GM19240 (cell line): ENCODE measurements around the gene PPP3R1.

Source experiments
- DNase-seq: peaks from one replicate; pipeline ENCODE4 v3.0.0; 2011; ENCODE audit warnings: low spot score; ENCODE audit not compliant: insufficient read length

Gene PPP3R1, protein sequence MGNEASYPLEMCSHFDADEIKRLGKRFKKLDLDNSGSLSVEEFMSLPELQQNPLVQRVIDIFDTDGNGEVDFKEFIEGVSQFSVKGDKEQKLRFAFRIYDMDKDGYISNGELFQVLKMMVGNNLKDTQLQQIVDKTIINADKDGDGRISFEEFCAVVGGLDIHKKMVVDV

GRCh38 chr2:68252400-68253218 lies at the start of gene PPP3R1:
PPP3R1 (minus strand) TSS chr2:68252532; CDS start chr2:68252127, 405 bp downstream.
- peak; percentile 69 for DNase-seq

DNA sequence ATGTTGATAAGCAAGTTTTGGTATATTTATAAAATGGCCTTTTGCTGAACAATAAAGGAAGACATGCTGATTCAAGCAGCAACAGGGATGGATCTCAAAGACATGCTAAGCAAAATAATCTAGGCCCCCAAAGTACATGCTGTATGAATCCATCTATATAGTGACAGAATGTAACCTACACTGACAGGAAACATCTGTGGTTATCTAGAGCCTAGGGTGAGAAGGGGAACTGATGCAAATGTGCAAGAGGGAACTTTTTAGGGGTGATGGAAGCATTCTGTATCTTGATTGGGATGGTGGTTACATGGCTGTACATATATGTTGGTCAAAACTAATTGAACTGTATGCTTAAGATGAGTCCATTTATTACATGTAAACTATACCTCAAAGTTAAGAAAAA lies 43.2 kb upstream of the PPP3R1 start:
- no peak for DNase-seq

DNA sequence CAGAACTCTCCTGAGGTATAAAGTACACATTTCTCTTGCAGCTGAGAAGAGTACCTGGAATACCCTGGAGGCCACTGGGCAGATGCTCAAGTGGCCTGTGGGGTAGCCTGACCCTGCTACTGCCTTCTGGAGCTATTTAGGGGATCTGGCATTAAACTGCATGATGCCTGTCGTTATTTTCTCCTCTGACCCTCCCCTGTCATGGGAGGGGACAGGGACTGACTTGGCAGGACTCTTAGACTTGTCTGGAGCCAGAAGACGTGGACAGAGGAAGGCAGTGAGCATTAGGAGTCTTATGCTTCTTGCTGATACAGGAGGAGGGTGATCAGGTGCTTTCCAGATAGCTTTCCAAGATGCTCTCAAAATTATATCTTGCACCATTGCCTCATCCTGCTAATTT lies 42.6 kb upstream of the PPP3R1 start:
- no peak for DNase-seq

- DNase-seq, result no peak
These were observed 41.9 kb upstream of the PPP3R1 start for GRCh38 chr2:68294187-68294586.

GRCh38 chr2:68293755-68294154 lies 41.4 kb upstream of the PPP3R1 start:
- no peak for DNase-seq

- DNase-seq, result no peak
These were observed 40.7 kb upstream of the PPP3R1 start for GRCh38 chr2:68293024-68293423.

GRCh38 chr2:68292108-68292710 lies 39.9 kb upstream of the PPP3R1 start:
- peak; percentile 11 for DNase-seq

- no peak for DNase-seq
These were observed 39.0 kb upstream of the PPP3R1 start for GRCh38 chr2:68291314-68291713.

DNA sequence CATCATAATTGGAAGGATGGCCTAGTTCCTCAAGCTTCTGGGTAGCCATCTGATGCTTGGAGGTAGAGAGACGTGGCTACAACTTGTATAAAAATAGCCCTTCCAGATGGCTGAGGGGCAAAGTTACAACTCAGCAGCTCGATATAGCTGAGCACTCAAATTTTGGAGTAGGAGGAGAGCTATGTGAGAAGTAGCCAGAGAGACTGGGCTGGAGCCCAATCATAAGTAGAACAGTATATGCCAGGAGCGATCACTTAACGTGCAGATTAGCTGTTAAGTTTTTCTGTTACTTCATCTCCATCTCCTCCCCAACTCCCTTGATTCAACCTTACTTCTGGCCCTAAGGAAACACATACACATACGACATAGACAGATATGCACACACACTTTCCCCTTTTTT lies 38.6 kb upstream of the PPP3R1 start:
- DNase-seq, result no peak

GRCh38 chr2:68287580-68288441 lies 35.5 kb upstream of the PPP3R1 start:
- DNase-seq, result no peak

DNA sequence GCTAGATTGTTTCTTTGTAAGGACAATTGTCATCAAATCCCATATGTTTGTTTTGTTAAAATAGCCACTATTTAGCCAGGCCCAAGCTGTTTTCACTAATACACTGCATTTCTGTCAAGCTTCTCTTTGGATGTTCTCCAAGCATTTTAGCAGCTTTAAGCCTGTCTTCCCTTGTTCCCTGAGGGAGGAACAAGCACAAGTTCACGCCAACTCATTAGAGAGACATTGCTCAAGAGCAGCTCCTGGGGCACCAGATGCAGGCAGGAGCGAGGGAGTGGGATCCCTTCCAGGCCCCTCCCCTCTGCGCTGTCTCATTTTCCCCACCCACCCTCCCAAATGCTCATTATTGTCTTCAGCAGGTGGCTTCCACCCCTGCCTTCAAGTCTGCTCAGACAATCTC lies 32.6 kb upstream of the PPP3R1 start:
- no peak for DNase-seq

- DNase-seq, result no peak
These were observed 31.1 kb upstream of the PPP3R1 start for GRCh38 chr2:68283419-68283812.

DNA sequence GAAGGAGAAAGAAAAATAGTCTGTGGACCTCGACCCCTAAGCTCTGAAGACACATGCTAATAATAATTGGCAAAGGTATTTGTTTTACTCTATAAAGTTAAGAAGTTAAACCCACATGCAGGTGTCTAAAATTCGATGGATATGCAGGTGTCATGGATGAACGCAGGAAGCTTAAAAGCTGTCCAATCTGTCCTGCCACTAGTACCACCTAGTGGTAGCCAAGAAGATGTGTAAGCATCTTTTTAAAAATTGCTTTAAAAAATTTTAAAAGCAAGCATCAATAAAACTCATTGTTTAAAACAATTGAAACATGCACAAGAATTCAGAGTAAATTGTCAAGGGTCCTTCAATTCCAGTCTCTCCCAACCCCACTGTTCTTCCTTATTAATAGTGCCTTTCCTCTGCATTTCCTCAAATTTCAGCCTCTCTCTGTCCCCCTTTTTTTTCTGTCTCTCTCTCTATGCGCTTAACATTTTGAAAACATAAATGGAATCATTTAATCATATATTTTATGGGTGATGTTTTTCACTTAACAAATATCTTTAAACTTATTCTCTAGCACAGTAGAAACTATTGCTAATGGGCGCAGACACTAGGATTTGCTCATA lies 30.6 kb upstream of the PPP3R1 start:
- DNase-seq, result peak; percentile 34

- no peak for DNase-seq
These were observed 28.5 kb upstream of the PPP3R1 start for GRCh38 chr2:68280796-68281195.

GRCh38 chr2:68280348-68280747 lies 28.0 kb upstream of the PPP3R1 start:
- DNase-seq, result no peak

DNA sequence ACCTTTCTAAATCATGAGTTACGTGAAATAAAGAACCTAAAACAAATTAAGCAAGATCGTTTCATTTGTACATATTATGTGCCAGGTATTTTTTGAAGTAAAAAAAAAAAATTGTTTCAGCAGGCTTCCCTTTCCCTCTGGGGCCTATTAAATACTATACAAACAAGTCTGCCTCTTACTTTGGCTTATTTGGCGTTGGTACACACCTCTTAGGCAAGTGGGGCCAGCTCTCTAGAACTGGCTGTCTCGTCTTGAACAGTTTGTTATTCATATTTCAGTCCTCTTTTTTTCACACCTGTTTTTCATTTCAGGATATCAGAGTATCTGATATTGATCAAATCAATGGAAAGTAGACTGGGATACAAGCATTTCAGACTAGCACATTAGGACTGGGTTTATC lies 27.4 kb upstream of the PPP3R1 start:
- no peak for DNase-seq

DNA sequence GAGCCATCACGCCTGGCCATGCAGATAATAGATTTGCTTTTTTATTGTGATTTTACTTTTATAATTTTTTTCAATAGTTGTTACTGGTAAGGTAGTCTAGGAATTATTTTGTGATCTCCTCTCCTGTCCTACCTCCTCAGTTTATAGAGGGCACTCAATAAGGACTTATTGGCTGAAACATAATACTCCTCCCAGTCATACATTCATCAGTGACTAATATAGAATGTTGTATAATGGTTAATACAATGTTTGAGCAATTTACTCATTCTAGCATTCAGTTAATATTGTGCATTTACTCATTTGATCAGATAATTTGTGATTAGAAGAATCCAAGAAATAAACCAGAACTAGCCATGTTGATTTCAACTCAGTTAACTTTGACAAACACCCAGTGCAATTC lies 25.8 kb upstream of the PPP3R1 start:
- DNase-seq, result no peak

- DNase-seq, result no peak
These were observed 21.7 kb upstream of the PPP3R1 start for GRCh38 chr2:68274022-68274421.

GRCh38 chr2:68272246-68272994 lies 20.1 kb upstream of the PPP3R1 start:
- DNase-seq, result no peak

- DNase-seq, result no peak
These were observed 14.3 kb upstream of the PPP3R1 start for GRCh38 chr2:68266655-68267054.

DNA sequence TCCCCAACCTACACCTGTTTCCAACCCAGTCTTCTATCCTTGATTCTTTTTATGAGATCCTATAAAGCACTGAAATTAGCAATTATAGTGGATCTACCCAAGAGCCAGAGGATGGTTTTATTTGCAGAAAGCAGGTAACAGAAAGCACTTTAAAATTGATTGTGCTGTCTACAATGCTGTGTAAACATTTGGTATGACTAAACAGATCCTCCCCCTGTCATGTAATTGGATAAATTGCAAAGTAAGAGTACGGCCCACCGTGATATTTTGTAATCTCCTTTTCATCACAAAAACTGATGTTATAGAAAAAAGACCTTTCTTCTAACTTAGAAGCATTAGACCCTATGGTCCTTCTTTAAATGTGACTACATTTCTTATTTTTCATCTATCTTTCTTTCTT lies 11.3 kb upstream of the PPP3R1 start:
- DNase-seq, result no peak
